ENCODE results near the gene RPS19.

The RPS19 gene

GRCh38 chr19:41879670-41880328 is 19.7 kb downstream of the RPS19 start:
- no peak for DNase-seq

GRCh38 chr19:41880329-41880708 is 20.3 kb downstream of the RPS19 start:
- no peak for DNase-seq

DNA sequence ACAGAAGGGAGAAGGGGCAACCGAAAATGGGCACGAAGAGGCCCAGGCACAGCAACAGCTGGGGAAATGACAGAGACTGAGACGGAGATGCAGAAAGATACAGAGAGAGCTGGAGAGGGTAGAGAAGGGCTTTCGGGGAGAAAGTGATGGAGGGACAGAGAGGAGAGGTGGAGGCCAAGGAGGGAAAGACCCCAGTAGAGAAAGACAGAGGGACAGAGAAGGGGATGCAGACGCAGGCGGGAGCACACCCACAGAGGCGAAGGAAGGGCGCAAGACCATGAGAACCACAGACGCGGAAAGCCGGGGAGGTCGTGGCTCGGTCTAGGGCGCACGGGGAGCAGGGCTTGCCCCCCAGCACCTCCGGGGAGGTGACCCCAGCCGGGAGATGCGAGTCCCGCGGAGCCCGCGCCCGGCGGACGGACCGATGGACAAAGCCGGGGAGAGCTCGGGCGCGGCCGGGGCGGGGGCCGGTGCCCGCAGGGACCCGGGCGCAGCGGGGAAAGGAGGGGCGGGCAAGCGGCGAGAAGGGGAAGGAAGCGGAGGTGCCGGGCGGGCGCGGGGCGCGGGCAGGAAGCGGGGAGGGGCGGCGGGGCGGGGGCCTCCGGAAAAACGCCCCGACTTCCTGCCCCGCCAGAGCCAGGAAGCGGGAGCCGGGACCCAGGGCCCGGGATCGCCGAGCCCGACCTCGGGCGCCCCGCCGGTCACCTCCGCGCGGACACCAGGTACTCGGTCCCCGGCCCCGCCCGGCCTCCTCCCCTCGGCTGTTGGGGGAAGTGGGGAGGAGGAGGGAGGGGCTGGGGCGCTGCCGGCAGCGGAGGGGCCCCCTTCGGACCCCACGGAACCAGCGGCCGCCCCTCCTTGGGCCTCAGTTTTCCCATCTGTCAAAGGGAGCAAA is 22.8 kb downstream of the RPS19 start, which contains the start of gene ARHGEF1:
Gene ARHGEF1, plus strand, starts transcription at position 617 of the 895 bp plus-strand sequence. CDS start 4,899 bp downstream, outside the sequence.
- peak; percentile 34 for DNase-seq

DNA sequence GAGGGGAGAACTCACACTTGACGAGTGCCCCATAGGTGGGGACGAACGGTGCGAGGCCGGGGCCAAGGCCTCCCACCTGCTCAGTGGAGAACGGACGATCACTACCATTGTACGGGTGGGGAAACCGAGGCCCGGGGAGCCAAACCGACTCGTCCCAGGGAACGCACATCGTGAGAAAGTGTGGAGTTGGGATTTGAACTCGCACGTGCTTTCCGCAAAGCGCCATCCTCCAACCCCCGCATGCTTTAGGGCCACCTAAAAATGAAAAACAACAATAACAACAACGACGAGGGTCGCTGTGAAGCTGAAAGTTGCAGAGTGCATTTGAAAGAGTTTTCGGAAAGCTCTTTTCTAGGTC is 23.4 kb downstream of the RPS19 start:
- DNase-seq: no peak

DNA sequence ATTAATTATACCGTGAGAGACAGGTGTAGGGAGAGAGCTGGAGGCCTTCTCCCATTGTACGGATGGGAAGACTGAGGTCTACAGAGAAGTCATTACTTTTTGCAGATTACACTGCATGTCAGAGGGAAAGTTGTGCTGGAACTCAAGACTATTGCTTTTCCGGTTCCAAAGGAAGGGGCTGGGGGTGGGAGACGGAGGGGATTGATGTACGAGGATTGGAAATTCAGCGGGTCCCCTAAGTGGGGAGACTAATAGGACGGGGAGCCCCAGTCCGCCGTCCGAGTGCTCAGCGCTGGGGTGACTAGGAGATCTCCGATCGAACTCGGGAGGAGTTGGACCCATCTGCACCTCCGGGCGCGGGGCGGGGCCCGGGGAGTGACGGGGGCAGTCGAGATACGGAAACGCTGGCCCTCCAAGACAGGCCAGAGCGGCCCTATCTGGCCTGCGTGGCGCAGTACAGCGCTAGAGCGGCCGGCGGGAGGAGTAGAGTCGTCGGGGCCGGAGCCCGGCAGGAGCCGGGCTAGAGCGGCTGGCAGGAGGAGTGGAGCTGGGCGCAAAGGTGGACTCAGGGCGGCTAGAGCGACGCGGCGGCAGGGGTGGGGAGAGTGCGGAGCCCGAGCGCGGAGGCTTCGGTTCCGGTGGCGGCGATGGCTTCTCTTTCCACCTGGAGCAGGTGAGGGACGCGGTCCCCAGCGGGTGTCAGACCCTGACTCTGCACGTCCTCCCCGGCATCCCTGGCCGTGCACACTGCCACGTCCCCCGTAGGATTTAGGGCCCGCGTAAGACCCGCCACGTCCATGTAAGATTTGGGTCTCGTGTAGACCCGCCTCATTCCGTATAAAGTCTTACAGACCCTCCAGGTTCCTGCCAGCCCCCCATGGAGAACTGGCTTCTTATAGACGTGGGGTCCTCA is 24.0 kb downstream of the RPS19 start:
- DNase-seq: peak; percentile 97

DNA sequence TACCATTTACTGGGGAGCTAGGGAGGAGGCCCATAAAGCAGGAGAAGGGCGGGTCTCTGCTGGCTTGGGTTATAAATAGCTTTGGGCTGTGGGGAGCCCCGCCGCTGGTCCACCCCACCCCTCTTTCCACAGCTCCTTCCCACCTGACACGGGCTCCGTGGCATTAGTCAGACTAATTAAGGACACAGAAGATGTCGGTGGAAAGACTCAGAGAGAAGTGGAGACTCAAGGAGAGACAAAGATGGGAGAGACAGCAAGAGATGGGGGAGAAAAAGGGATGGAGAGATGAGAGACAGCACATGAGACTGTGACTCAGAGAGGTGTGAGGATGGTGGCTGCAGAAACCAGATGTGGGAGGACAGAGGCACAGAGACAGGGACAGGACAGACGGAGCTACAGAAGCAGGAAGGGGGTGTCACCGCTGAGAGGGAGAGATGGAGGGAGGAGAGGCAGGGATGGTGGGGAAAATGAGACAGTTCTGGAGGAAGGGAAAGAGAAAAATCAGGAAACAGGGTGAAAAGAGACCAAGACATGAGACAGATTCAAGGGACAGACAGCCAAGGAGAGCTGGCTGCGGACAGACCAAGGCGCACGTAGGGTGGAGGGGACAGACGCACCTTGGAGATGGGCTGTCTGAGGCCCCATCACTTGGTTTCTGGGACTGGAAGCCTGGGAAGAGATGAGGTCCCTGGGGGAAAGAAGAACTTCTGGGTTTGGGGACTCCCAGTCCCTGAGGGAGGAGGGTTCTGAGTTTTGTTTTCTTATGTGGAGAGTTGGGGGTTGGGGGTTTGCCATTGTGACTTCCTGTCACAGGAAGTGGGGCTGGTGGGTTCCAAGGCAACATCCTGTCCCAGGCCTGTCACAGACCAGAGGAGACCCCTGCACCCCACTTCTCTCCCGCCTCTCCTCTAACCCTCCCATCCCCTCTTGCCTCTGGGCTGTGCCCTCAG is 27.0 kb downstream of the RPS19 start:
- no peak for DNase-seq

GRCh38 chr19:41887711-41888382 is 27.8 kb downstream of the RPS19 start:
- no peak for DNase-seq

GRCh38 chr19:41888926-41889325 is 28.9 kb downstream of the RPS19 start:
- DNase-seq: no peak

DNA sequence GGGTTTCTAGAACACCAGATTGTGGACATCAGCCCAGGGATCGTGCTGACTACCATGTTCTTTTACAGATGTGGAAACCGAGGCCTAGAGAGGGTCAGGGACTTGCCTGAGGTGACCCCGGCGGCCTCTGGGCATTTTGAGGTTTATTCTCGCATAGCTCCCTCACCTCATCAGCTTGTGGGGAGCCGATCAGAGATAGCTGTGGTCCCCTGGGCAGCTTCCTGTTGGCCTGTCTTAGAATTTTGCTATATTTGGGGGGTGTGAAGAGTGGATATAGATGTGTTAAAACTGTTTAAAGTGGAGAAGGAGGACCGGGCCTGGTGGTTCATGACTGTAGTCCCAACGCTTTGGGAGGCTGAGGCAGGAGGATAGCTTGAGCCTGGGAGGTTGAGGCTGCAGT is 29.8 kb downstream of the RPS19 start:
- no peak for DNase-seq

DNA sequence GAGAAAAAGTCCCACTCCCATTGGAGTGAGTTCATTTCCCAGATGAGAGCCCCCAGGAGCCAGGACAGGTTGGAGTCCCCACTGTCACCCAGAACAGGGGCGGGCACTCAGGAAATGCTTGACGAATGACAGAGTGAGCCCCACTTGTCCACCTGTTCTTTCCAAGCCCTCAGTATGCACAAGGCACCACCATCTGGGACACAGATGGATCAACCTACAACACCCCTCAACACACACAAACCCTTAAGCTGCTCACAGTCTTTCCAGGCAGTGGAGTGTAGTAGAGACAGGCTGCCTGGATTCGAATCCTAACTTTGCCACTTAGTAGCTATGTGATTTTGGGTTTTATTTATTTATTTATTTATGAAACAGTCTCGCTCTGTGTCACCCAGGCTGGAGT is 30.9 kb downstream of the RPS19 start:
- DNase-seq: no peak

DNA sequence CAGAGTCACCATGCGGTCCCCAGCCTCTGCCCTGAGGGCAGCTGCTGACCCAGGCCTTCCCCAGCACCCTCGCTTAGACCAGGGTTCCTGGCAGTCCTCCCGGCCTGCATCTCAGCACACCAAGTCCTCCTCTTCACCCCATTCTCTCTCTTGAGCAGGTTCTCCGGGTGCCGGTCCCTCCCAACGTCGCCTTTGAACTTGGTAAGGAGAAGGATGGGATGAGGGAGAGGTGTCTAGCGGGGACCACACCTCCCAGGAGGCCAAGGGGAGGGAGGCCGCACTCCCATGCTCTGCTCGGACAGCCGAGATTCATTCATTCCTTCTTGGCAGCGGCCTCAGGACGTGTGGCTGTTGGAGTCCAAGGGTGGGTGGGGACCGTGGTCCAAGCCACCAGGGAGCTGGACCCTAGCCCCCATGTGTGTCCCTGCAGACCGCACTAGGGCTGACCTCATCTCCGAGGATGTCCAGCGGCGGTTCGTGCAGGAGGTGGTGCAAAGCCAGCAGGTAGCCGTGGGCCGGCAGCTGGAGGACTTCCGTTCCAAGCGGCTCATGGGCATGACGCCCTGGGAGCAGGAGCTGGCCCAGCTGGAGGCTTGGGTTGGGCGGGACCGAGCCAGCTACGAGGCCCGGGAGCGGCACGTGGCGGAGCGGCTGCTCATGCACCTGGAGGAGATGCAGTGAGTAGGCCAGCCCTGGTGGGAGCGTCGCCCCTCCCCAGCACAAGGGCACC is 32.3 kb downstream of the RPS19 start:
- DNase-seq: no peak

- peak; percentile 34 for DNase-seq
These were observed 33.8 kb downstream of the RPS19 start for GRCh38 chr19:41893899-41894298.

DNA sequence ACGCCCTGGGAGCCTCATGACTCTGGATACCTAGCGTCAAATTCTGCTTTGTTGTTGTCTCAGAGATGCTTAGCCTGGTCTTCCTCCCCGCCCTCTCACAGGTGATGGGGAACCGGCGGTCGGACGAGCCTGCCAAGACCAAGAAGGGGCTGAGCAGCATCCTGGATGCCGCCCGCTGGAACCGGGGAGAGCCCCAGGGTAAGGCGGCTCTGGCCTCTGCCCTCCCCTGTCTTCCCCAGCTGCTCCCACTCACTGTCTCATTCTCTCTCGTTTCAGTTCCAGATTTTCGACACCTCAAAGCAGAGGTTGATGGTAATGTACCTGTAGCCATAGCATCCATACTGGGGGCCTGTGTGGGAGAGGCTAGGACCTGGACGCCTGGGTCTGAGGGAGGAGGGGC is 34.3 kb downstream of the RPS19 start:
- no peak for DNase-seq

GRCh38 chr19:41895745-41896580 is 35.9 kb downstream of the RPS19 start:
- no peak for DNase-seq

DNA sequence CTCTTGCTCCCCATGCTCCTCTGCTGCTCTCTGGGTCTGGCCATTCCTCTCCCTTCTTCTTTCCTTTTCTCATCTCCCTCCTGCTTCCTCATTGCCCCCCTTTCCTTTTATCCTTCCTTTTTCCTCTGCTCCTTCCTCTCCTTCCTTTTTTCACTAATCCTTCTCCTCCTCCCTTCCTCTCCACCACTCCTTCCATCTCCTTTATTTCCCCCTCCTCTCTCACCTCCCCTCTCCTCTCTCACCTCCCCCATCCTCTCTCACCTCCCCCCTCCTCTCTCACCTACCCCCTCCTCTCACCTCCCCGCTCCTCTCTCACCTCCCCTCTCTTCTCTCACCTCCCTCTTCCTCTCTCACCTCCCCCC is 36.5 kb downstream of the RPS19 start:
- no peak for DNase-seq

GRCh38 chr19:41897181-41897580 is 37.1 kb downstream of the RPS19 start:
- no peak for DNase-seq

- no peak for DNase-seq
These were observed 37.8 kb downstream of the RPS19 start for GRCh38 chr19:41897820-41898219.

DNA sequence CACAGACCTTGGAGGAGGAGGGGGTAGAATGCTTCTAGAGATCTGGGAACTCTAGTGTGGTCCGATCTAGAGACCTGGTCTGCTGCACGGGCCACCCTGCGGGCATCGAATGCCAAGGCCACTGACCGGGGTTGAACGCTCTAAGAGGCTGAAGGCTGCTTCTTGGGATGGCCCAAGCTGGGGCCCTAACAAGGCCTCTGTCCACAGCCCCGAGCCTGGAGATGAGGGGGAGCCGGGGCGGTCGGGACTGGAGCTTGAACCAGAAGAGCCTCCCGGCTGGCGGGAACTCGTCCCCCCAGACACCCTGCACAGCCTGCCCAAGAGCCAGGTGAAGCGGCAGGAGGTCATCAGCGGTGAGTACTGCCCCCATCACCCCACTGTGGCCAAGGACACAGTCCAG is 38.2 kb downstream of the RPS19 start:
- no peak for DNase-seq

GRCh38 chr19:41901707-41902360 is 41.8 kb downstream of the RPS19 start:
- no peak for DNase-seq
